HG03354 (cell line): Measurements from ENCODE around the gene SYNJ1.
"Not testable (repeated sequence)": the region's sequence is repeated elsewhere in the genome, so short reads cannot be mapped to it uniquely, and the experiment has no call there.

Source experiments
- ATAC-seq: cut with Tn5 transposase; IDR thresholded peaks from one replicate; pipeline ENCODE4 v1.9.1; 2021; ENCODE audit warnings: mild to moderate bottlenecking; ENCODE audit not compliant: unreplicated experiment, poor library complexity, severe bottlenecking

Gene SYNJ1, protein sequence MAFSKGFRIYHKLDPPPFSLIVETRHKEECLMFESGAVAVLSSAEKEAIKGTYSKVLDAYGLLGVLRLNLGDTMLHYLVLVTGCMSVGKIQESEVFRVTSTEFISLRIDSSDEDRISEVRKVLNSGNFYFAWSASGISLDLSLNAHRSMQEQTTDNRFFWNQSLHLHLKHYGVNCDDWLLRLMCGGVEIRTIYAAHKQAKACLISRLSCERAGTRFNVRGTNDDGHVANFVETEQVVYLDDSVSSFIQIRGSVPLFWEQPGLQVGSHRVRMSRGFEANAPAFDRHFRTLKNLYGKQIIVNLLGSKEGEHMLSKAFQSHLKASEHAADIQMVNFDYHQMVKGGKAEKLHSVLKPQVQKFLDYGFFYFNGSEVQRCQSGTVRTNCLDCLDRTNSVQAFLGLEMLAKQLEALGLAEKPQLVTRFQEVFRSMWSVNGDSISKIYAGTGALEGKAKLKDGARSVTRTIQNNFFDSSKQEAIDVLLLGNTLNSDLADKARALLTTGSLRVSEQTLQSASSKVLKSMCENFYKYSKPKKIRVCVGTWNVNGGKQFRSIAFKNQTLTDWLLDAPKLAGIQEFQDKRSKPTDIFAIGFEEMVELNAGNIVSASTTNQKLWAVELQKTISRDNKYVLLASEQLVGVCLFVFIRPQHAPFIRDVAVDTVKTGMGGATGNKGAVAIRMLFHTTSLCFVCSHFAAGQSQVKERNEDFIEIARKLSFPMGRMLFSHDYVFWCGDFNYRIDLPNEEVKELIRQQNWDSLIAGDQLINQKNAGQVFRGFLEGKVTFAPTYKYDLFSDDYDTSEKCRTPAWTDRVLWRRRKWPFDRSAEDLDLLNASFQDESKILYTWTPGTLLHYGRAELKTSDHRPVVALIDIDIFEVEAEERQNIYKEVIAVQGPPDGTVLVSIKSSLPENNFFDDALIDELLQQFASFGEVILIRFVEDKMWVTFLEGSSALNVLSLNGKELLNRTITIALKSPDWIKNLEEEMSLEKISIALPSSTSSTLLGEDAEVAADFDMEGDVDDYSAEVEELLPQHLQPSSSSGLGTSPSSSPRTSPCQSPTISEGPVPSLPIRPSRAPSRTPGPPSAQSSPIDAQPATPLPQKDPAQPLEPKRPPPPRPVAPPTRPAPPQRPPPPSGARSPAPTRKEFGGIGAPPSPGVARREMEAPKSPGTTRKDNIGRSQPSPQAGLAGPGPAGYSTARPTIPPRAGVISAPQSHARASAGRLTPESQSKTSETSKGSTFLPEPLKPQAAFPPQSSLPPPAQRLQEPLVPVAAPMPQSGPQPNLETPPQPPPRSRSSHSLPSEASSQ (N-terminal part only)

DNA sequence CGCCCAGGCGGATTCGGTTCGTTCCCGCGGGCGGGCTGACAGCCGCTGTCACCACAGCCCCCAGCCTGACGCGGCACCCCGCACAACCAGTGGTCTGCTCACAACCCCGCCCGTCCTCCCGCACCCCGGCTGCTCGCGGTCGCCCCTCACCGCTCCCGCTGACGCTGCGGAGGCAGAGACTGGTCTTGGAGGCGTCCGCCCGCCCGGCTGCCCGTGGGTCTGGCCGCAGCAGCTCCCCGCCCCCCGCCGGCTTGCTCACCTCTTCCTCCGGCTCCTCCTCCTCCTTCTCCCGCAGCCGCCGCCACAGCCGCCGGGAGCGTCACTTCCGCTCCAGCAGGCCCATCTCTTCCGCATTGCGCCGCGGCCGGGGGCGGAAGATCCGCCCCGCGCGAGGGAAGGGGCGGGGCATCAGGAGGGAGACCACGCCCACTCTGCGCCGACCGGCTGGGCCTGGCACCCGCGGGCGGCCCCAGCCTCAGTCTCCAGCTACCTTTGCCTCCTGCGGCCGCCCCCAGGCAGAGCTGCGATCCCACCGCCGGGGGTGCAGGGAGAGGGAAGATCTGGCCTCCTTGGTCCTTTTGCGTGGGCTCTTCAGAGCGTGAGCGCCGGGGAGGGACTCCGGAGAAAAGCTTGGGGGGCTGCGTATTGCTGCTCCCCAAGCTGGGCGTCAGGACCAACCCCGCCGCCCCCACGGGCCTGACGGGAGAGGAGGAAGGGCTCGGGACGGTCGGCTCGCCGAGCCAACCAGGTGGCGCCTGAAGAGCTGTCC is at the start of gene SYNJ1:
Gene SYNJ1, minus strand, starts transcription at position 327 of the 769 bp plus-strand sequence. CDS start 1,118 bp downstream, outside the sequence.
- ATAC-seq, result peak; percentile 94

DNA sequence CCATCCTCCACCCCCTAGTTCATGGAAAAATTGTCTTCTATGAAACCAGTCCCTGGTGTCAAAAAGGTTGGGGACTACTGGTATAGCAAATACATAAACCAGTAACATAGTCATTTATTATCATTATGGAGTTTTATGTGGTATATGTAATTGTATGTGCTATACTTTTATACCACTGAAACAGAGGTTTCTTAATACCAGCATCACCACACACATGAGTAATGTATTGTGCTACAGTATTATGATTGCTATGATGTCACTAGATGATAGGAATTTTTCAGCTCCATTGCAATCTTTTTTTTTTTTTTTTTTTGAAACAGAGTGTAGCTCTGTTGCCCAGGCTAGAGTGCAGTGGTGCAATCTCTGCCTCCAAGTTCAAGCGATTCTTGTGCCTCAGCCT is 49.5 kb upstream of the SYNJ1 start:
- ATAC-seq, result no peak

DNA sequence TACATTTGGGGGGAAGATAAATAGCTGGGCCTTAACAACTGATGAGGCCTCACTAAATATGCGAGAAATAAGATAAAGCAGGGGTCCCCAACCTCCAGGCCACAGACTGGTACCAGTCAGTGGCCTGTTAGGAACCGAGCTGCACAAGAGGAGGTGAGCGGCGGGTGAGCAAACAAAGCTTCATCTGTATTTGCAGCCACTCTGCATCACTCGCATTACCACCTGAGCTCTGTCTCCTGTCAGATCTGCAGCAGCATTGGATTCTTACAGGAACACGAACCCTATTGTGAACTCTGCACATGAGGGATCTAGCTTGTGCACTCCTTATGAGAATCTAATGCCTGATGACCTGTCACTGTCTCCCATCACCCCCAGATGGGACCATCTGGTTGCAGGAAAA is 48.9 kb upstream of the SYNJ1 start:
- ATAC-seq, result no peak

DNA sequence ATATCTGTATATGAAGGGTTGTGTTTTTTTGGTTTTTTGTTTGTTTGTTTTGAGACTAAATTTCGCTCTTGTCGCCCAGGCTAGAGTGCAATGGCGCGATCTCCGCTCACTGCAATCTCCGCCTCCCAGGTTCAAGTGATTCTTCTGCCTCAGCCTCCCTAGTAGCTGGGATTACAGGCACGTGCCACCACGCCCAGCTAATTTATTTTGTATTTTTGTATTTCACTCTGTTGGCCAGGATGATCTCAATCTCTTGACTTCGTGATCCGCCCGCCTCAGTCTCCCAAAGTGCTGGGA is 45.2 kb upstream of the SYNJ1 start:
- ATAC-seq, result not testable (repeated sequence)

DNA sequence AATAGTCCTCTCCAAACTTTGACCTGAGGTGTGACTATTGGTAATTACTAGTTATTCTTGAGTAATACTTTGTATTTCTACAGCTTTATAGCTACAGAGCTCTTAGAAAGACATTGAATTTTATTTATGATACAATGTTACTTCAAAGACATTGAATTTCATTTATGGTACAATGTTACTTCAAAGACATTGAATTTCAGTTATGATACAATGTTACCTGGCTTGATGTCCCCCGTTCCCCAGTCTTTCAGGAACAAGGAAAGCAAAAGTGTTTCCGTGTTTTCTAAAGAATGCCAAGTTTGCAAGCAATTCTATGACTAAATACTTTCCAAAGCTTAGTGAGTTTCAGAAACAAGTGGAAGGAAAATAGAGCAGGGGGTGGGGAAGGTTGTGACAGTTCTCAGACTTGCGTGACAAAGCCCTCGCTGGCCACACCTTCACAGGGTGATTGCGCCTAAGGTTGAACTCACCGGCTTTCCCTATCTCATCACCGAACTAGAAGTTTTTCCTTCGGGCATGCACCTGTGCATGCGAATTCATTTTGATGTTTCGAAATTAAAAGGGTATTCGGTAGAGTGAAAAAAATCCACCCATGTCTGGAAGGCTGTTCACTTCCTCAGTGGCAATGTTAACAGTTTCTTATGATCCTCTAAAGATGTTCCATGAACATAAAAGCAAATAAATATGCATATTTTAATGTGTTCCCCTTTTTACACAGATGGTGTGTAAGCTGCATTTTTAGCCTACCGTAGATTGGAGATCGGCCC is 44.7 kb upstream of the SYNJ1 start:
- no peak for ATAC-seq

DNA sequence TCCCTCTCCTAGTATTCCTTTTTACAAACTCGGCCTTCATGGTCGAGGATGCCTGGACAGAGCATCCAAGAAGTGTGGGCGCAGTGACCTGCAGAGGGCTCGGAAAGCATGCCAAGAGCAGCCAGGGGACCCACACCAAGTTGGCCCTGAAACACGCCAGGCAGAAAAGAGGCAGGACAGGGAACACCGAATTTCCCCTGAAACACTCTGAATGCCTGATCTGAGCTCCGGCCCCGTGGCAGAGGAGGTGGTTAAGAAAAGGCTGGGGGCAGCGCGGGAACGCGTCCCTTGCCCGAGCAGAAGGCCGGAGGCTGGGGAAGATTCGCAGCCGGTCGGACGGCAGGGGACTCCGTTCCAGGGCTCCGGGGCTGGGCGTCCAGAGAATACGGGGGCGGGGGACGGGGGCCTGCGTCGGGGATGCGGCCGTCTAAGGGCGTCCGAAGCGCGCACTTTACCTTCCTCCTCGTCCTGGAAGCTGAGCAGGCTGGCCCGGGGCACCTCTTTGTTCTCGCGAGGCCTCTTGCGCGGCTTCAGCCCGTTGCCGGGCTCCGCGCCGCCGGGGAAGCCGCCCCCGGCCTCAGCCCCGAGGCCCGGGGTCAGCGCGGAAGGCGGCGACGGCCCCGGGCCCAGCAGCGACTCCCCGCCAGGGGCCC is 43.2 kb upstream of the SYNJ1 start:
- ATAC-seq, result peak; percentile 47

DNA sequence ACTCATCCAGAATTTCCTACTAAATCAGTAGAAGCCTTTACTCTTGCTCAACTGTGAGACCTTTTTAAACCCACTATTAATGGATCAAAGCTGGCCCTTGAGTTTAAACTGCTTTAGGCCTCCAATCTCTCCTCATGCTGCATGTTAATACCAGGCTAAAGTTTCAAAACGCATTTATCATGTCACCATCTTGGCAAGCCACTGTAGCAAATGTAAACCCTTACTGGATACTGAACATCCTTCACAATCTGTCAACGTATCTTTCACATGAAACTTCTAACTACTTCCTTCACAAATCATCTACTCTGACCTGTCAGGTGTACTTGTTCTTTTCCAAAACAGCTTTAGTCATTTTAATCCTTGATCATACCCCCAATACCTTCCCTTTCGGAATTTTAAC is 40.7 kb upstream of the SYNJ1 start:
- ATAC-seq, result no peak

DNA sequence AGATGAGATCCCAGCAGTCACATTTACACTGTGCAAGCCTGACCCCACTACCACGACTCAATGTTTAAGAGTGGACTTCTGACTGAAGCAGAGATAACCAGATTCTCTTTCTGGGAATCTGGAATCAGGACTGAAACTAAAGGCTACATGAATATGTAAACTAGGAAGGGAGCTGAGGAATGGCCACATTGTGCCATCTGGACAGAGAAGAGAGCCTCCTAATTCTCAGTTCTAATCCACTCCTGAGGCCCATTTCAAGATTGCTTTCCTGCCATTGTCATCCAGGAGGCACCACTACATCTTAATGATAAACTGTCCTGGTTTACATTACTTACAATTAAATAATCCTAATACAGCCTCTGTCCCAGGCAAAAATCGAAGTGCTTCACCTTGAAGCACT is 37.2 kb upstream of the SYNJ1 start:
- no peak for ATAC-seq

DNA sequence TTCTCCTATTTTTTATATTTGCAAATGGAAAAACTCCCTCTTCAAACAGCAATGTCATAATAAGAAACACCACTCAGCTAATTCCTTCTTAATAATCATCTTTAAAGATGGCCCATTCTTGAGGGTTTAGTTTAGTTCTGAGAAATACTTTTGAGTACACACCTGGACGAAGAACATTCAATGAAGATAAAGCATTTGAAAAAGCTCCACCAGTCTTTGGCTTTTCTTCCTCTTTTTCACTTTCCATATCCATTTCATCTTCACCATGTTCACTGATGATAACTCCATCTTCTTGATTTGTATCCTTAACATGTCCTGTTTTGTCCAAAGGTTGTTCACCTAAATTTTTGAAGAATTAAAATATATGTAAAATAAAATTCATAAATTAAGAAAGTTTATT is 36.4 kb upstream of the SYNJ1 start:
- ATAC-seq, result no peak

DNA sequence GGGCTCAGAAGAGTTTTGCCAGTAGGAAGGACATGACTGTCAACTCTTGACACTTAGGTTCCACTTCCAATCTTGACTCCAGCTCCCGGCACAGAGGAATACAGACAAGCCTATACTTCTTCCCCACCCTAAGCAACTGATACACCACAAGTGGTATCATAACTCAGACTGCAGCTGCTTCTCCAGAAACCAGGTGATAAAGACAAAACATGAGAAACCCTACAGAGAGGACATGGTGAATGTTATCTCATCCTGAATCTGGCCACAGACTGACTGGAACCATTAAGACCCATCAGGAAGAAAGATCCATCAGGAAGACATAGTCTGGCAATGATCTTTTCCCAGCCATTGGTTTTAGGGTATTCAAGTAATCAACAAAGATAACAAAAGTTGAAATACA is 30.0 kb upstream of the SYNJ1 start:
- no peak for ATAC-seq

DNA sequence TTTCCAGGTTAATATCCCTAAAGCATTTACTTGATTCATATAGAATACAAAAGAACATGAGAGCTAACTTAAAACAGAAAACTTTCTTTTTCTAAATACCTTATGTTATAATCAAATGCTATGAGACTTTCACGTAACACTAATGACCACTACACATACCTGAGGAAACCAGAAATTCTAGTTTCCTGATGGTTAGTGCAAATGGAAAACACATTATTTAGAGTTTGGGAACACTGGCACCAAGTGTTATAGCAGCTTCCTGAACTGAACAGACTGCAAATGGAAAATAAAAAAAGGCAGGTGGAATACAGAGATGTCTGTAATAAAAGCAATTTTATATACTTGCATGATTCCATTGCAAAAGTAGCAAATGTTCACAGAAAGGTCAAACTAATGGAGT is 28.3 kb upstream of the SYNJ1 start:
- ATAC-seq, result no peak

DNA sequence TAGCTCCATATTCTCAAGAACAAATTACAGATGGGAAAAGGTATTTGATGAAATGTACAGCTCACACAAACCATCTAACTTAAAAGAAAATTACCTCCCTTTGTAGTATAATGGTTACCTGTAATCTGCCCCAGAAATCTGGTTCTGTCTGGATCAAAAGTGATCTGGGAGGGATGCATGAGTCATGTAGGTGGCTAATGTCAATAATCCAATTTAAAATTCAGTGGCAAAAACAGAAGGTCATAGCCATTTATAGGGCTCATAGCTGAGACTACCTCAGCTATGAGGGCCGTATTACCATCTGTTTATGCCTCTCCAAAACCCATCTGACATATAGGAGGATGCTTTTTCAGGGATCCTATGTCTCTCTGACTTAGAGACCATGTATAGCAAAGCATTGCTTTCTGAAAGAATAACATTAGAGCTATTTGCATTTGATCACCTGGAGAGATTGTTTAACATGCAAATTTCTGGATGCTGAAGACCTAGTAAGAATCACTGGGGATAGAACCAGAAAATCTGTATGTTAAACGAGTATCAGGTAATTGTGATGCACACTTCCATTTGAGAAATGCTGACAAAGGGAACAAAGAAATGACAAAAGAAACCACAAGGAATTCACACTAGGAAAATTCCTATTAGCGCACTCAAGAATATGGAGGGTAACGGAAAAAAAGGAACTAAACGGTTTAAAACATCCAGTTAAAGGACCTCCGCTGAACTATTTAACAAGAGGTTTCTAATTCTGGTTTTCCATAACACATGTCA is 26.2 kb upstream of the SYNJ1 start:
- no peak for ATAC-seq

DNA sequence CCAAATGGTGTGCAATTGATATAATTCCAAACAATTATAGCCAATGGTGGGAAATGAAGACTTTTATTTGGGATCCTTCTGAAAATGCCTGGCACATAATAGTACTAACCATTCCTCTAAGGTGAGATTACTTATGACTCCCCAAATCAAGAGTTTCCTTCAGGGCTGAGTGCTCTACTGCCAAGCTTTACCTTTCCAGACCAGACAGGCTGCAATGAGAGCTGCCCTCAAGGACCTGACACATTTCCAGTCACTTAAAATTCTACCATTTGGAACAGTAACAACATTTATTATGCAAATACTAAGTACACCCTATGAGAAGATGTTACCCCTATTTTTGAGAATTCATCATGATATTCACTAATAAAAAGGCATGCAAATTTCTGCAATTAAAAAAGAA is 22.6 kb upstream of the SYNJ1 start:
- no peak for ATAC-seq

DNA sequence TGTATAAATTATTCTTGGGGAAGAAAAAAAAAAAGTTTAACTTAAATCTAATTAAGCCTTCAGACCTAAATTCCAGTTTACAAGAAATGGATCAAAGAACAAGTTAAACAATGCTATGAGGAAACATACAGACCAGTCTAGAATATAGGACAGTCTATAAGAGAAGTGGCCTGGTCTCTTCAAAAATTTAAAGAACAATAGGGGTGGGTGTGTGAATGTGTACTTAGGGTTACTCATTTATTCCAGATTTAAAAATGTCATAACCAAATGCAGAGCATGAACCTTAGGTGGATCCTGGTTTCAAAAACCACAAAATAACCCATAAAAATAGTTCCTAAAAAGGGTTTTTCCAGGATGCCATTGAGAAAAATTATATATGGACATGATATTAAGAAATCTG is 21.8 kb upstream of the SYNJ1 start:
- ATAC-seq, result no peak

DNA sequence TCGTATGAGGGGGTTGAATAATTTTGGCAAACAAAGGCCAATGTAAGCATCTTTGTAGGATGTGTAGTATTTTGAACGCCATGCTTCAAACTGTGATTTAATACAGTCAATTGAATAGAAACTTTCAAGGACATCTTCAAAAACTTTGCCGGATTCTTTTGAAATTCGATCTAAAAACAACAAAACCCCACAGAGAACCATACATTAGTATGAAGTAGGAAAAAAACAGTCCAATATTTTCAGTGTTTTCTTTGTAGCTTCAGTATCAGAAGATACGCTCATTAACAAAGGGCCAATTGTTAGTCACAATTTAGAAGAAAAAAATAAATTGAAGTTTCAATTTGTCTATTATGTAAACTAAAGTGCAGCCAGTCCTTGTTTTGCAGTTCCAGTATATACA is 20.7 kb upstream of the SYNJ1 start:
- no peak for ATAC-seq

DNA sequence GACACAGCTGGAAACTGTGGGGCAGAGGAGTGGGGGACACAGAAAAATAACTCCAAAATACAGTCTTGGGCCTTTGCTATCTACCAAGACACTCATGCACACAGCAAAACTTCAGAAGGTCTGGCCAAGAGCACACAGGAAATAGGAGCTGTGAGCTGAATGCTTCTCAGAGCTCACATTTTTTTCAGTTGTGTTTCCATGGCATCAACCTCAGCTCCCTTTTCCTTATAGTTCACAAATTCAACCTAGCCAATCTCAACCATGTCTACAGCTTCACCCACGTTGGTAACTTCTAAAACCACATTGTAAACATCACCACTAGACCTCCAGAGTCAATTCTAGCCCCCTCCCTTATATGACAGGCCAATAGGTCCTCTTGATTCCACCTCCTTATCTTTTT is 19.6 kb upstream of the SYNJ1 start:
- no peak for ATAC-seq

DNA sequence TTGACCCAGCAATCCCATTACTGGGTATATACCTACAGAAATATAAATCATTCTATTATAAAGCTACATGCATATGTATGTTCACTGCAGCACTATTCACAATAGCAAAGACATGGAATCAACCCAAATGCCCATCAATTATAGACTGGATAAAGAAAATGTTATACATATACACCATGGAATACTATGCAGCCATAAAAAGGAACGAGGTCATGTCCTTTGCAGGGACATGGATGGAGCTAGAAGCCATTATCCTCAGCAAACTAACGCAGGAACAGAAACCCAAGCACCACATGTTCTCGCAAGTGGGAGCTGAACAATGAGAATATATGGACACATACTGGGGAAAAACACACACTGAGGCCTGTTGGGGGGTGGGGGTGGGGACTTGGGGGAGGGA is 18.9 kb upstream of the SYNJ1 start:
- not testable (repeated sequence) for ATAC-seq

DNA sequence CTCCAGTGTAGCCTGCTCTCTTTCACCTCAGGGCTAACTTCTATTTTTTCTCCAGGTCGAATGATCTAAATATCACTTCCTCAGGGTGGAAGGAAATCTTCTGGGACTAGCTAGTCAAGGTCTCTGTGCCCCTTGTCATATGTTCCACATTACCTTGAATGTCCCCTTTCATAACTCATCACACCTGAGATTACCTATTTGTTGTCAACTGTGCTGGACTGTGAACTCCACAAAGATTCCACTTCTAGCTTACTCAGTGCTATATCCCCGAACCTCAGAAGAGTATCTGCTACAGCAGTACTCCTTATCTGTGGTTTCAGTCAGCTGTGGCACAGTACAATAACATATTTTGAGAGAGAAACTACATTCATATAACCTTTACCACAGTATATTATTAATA is 14.6 kb upstream of the SYNJ1 start:
- ATAC-seq, result no peak
